SK-N-SH (cell line): ENCODE data around the gene ARHGEF6. TPM values are rescaled to one million over a fixed set of nuclear protein-coding genes. Genes with fewer than 3 reads are reported as not detected.

Source experiments
- CTCF ChIA-PET: fragments of 300-600, 350-600 bp; formaldehyde crosslinking; extraction: SDS; loops from one replicate; lab custom pipeline; 2021; lab: Yijun Ruan, JAX
- POLR2A ChIA-PET: fragments of 350-600 bp; sonication (Branson Sonifier 250); formaldehyde crosslinking; extraction: SDS; loops from one replicate; lab custom pipeline; 2020; ENCODE audit warnings: antibody characterized with exemption, inconsistent platforms; lab: Yijun Ruan, JAX
- DNase-seq: peaks from one replicate; pipeline ENCODE4 v3.0.0; 2012
- H2AFZ ChIP-seq: fragments of 200-600 bp; sonication (generic); 2 replicates; pipeline ENCODE4 v1.8.1; 2016; ENCODE audit warnings: antibody characterized with exemption, mild to moderate bottlenecking, low read depth
- H3F3A ChIP-seq: fragments of 200-600 bp; sonication (generic); replicated peaks from 2 replicates; pipeline ENCODE3; 2016; ENCODE audit warnings: antibody characterized with exemption, mild to moderate bottlenecking; ENCODE audit not compliant: insufficient read depth
- H3K27ac ChIP-seq, 2 experiments: fragments of 200-500 bp in 1 of 2; fragments of 200-600 bp in 1 of 2; sonication (Bioruptor generic) in 1 of 2; sonication (generic), shearing (Covaris generic) in 1 of 2; 2 replicates each; pipeline versions ENCODE4 v1.5.1 to v1.6.1; 2014 to 2016; ENCODE audit warnings: low read depth in 2 of 2, inconsistent platforms in 1 of 2, low read length in 1 of 2, mild to moderate bottlenecking in 1 of 2, mixed read lengths in 1 of 2
- H3K27me3 ChIP-seq: fragments of 200-600 bp; sonication (generic), shearing (Covaris generic); 2 replicates; pipeline ENCODE4 v1.6.1; 2016; ENCODE audit warnings: mixed run types; ENCODE audit not compliant: insufficient read depth
- H3K36me3 ChIP-seq, 2 experiments: fragments of 200-500 bp in 1 of 2; fragments of 200-600 bp in 1 of 2; sonication (Bioruptor generic) in 1 of 2; sonication (generic) in 1 of 2; replicated peaks in 1 of 2; 2 replicates each; pipeline versions ENCODE3 to v1.5.1; 2014 to 2016; ENCODE audit warnings: low read length in 1 of 2, mild to moderate bottlenecking in 1 of 2; ENCODE audit not compliant: insufficient read depth in 2 of 2, control insufficient read depth in 1 of 2
- H3K4me1 ChIP-seq, 2 experiments: fragments of 200-500 bp in 1 of 2; fragments of 200-600 bp in 1 of 2; sonication (Bioruptor generic) in 1 of 2; sonication (generic), shearing (Covaris generic) in 1 of 2; 2 replicates each; pipeline versions ENCODE4 v1.5.1 to v1.6.1; 2014 to 2016; ENCODE audit warnings: low read depth in 1 of 2, low read length in 1 of 2, mixed run types in 1 of 2; ENCODE audit not compliant: insufficient read depth in 2 of 2, control insufficient read depth in 1 of 2
- H3K4me2 ChIP-seq: fragments of 200-600 bp; sonication (generic), shearing (Covaris generic); 2 replicates; pipeline ENCODE4 v1.6.1; 2017; ENCODE audit warnings: mixed run types
- H3K4me3 ChIP-seq, 2 experiments: fragments of 200-500 bp in 1 of 2; fragments of 200-600 bp in 1 of 2; sonication (Bioruptor generic) in 1 of 2; sonication (generic), shearing (Covaris generic) in 1 of 2; 2 replicates each; pipeline versions ENCODE4 v1.5.1 to v1.8.1; 2014 to 2016; ENCODE audit warnings: low read depth in 2 of 2, inconsistent platforms in 1 of 2, low read length in 1 of 2, mild to moderate bottlenecking in 1 of 2, mixed read lengths in 1 of 2, moderate library complexity in 1 of 2
- H3K79me2 ChIP-seq: fragments of 200-600 bp; sonication (generic); 2 replicates; pipeline ENCODE4 v1.8.1; 2017; ENCODE audit warnings: mild to moderate bottlenecking; ENCODE audit not compliant: insufficient read depth
- H3K9ac ChIP-seq: fragments of 200-600 bp; sonication (generic); 2 replicates; pipeline ENCODE4 v1.6.1; 2017; ENCODE audit warnings: mixed run types
- H3K9me2 ChIP-seq: fragments of 200-600 bp; sonication (generic); 2 replicates; pipeline ENCODE4 v1.6.1; 2017; ENCODE audit warnings: mixed run types
- H3K9me3 ChIP-seq: fragments of 200-600 bp; sonication (generic); 2 replicates; pipeline ENCODE4 v1.6.1; 2017; ENCODE audit warnings: mixed run types, mild to moderate bottlenecking, moderate library complexity
- H4K20me1 ChIP-seq: fragments of 200-600 bp; sonication (generic); 2 replicates; pipeline ENCODE4 v1.6.1; 2017; ENCODE audit warnings: mild to moderate bottlenecking, mixed run types; ENCODE audit not compliant: insufficient read depth
- CHD2 ChIP-seq: fragments of 150-350 bp; IDR thresholded peaks from 2 replicates; pipeline ENCODE4 v1.6.1; 2018; ENCODE audit warnings: low read length; ENCODE audit not compliant: partially characterized antibody
- EP300 ChIP-seq, 2 experiments: IDR thresholded peaks; 2 replicates each; pipeline versions ENCODE4 v1.4.0 to v1.6.1; 2012; ENCODE audit warnings: borderline replicate concordance in 1 of 2, low read depth in 1 of 2, low read length in 1 of 2
- EZH2phosphoT487 ChIP-seq: fragments of 200-600 bp; sonication (generic); IDR thresholded peaks from 2 replicates; pipeline ENCODE4 v1.6.1; 2017; ENCODE audit warnings: low read depth, mixed run types, mild to moderate bottlenecking, antibody characterized with exemption, moderate library complexity, borderline replicate concordance
- FOXJ3 ChIP-seq: sonication (generic); formaldehyde crosslinking; IDR thresholded peaks from 2 replicates; pipeline ENCODE4 v1.5.1; 2020; ENCODE audit warnings: mild to moderate bottlenecking, missing genetic modification reagents
- GABPA ChIP-seq: IDR thresholded peaks from 2 replicates; pipeline ENCODE4 v1.4.0; 2012; ENCODE audit warnings: low read depth, mild to moderate bottlenecking
- GATA2 ChIP-seq: sonication (generic); formaldehyde crosslinking; IDR thresholded peaks from 2 replicates; pipeline ENCODE4 v1.5.0; 2020; ENCODE audit warnings: mild to moderate bottlenecking, missing genetic modification reagents
- JUND ChIP-seq: IDR thresholded peaks from 2 replicates; pipeline ENCODE4 v1.4.0; 2012
- MXI1 ChIP-seq: IDR thresholded peaks from 2 replicates; pipeline ENCODE4 v1.6.1; 2012; ENCODE audit warnings: mild to moderate bottlenecking, low read depth, low read length, improper control_type of control experiment
- NFIC ChIP-seq: IDR thresholded peaks from 2 replicates; pipeline ENCODE4 v1.4.0; 2012; ENCODE audit warnings: borderline replicate concordance
- NRF1 ChIP-seq: IDR thresholded peaks from 2 replicates; pipeline ENCODE4 v1.6.1; 2012; ENCODE audit warnings: low read depth, mild to moderate bottlenecking, low read length
- REST ChIP-seq: IDR thresholded peaks from 2 replicates; pipeline ENCODE4 v1.6.1; 2012; ENCODE audit warnings: mild to moderate bottlenecking, low read depth, low read length, moderate library complexity
- RFX5 ChIP-seq: IDR thresholded peaks from 2 replicates; pipeline ENCODE4 v1.6.1; 2012; ENCODE audit warnings: mild to moderate bottlenecking, improper control_type of control experiment, low read length
- SMC3 ChIP-seq: IDR thresholded peaks from 2 replicates; pipeline ENCODE4 v1.6.1; 2012; ENCODE audit warnings: low read depth, low read length, improper control_type of control experiment
- TAF1 ChIP-seq: IDR thresholded peaks from 2 replicates; pipeline ENCODE4 v1.6.1; 2012; ENCODE audit warnings: low read depth, mild to moderate bottlenecking, low read length, moderate library complexity, borderline replicate concordance
- TEAD4 ChIP-seq: IDR thresholded peaks from 2 replicates; pipeline ENCODE4 v1.4.0; 2012; ENCODE audit warnings: mild to moderate bottlenecking, borderline replicate concordance; ENCODE audit not compliant: insufficient read depth
- USF1 ChIP-seq: IDR thresholded peaks from 2 replicates; pipeline ENCODE4 v1.4.0; 2012; ENCODE audit warnings: low read depth, borderline replicate concordance
- YY1 ChIP-seq: IDR thresholded peaks from 2 replicates; pipeline ENCODE4 v1.4.0; 2012; ENCODE audit warnings: low read depth, mild to moderate bottlenecking
- WGBS: methylation state at CpG from one replicate; pipeline ENCODE4 v1.1.6; 2017; ENCODE audit warnings: low lambda C conversion rate; 5-methylcytosine and 5-hydroxymethylcytosine counted together
- polyA plus RNA-seq, 3 experiments: library from polyadenylated mRNA; depleted of rRNA; stranded (reverse); fragments of >200 nt; gene quantifications; 2 replicates each; pipeline ENCODE4 v1.2.3, GENCODE V29; 2012
- TF ChIP-seq, protein P1 (sequence below): fragments of 150-350 bp; IDR thresholded peaks from 2 replicates; pipeline ENCODE4 v1.6.1; 2016; ENCODE audit warnings: mild to moderate bottlenecking, low read depth, low read length

Gene ARHGEF6
- polyA plus RNA-seq, 1 of the 3 experiments (the other 2 are of a cell fraction) = 2.7 TPM

GRCh38 chrX:136747003-136747986, 33.4 kb downstream of the ARHGEF6 start:
- CTCF ChIA-PET = interaction anchor here (0.7 to 1.7 kb wide), 3 partner anchors 20 to 64 kb away, joined by 3 to 4 read pairs (median 3); no protein-coding TSS in a partner anchor
- H3K27ac ChIP-seq = no peak overlapping the region
- no peak overlapping the region for H3K4me3 ChIP-seq
- H3K4me1 ChIP-seq = peaks cover 0 to 5% of the 10 kb centered on the region in 2 experiments; a peak in 2 of 4 replicates
- POLR2A ChIA-PET = interaction anchor here (0.6 kb wide), 1 partner anchor 124 kb away, joined by 4 read pairs; no protein-coding TSS in a partner anchor
- no peaks in the 10 kb centered on the region for H3K9me2 ChIP-seq
- H4K20me1 ChIP-seq = no peaks in the 10 kb centered on the region
- WGBS = 32% methylated on average over 8 of the region's 8 CpGs
- no peak overlapping the region for H3K4me2 ChIP-seq
- H2AFZ ChIP-seq = no peak overlapping the region
- TF ChIP-seq USF1 (no peak), GATA2 (CRISPR knock-in tag) (no peak), TEAD4 (no peak), FOXJ3 (CRISPR knock-in tag) (no peak), MXI1 (no peak), TAF1 (no peak), CHD2 (no peak), SMC3 (no peak), YY1 (no peak), NRF1 (no peak), REST (no peak), RFX5 (no peak), GABPA (no peak), EP300 (IDR thresholded peaks at IDR 0.05; ENCODE audit: borderline replicate concordance in 1 of 2, low read depth in 1 of 2, low read length in 1 of 2) (no peak), EZH2phosphoT487 (no peak), JUND (no peak), NFIC (no peak)
- TF ChIP-seq, protein P1, sequence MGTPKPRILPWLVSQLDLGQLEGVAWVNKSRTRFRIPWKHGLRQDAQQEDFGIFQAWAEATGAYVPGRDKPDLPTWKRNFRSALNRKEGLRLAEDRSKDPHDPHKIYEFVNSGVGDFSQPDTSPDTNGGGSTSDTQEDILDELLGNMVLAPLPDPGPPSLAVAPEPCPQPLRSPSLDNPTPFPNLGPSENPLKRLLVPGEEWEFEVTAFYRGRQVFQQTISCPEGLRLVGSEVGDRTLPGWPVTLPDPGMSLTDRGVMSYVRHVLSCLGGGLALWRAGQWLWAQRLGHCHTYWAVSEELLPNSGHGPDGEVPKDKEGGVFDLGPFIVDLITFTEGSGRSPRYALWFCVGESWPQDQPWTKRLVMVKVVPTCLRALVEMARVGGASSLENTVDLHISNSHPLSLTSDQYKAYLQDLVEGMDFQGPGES = no peak
- H3K9ac ChIP-seq = no peak overlapping the region
- H3K79me2 ChIP-seq = no peaks in the 10 kb centered on the region
- no peak for DNase-seq
- no peaks in the 10 kb centered on the region for H3K27me3 ChIP-seq
- no peaks in the 10 kb centered on the region for H3F3A ChIP-seq
- H3K36me3 ChIP-seq = no peaks in the 10 kb centered on the region
- no peaks in the 10 kb centered on the region for H3K9me3 ChIP-seq
